Esophagus muscularis mucosa (tissue), 4 donors: Measurements from ENCODE around the gene P2RY11. TPM values are rescaled to one million over a fixed set of nuclear protein-coding genes. Genes with fewer than 3 reads are reported as not detected.

Experiments
- DNase-seq: peaks from one replicate; pipeline ENCODE4 v3.0.0-alpha.2; 2017; ENCODE audit errors: extremely low spot score
- H3K27ac ChIP-seq, 4 donors: fragments of 200-600 bp; sonication (generic); replicated peaks in 1 of 4; 1 replicate in 3 of 4; 2 replicates in 1 of 4; pipeline ENCODE4 v1.5.1; 2016 to 2019; ENCODE audit warnings: mild to moderate bottlenecking in 1 of 4
- H3K27me3 ChIP-seq, 4 donors: fragments of 200-600 bp; sonication (generic); one replicate each; pipeline versions ENCODE4 v1.5.1 to v1.6.0; 2016 to 2019
- H3K36me3 ChIP-seq, 4 donors: fragments of 200-600 bp; sonication (generic); one replicate each; pipeline ENCODE4 v1.5.1; 2016 to 2019
- H3K4me1 ChIP-seq, 4 donors: fragments of 200-600 bp; sonication (generic); one replicate each; pipeline ENCODE4 v1.5.1; 2016 to 2019
- H3K4me3 ChIP-seq, 4 donors: fragments of 200-600 bp; sonication (generic); 1 replicate in 2 of 4; 2 replicates in 2 of 4; pipeline ENCODE4 v1.5.1; 2016 to 2019; ENCODE audit warnings: mild to moderate bottlenecking in 4 of 4, moderate library complexity in 1 of 4
- H3K9me3 ChIP-seq, 4 donors: fragments of 200-600 bp; sonication (generic); 1 replicate in 3 of 4; 2 replicates in 1 of 4; pipeline ENCODE4 v1.5.1; 2016 to 2019
- CTCF ChIP-seq, 3 experiments: fragments of 200-600 bp in 2 of 3; fragments of 450-650 bp in 1 of 3; sonication (generic) in 2 of 3; IDR thresholded peaks; one replicate each; pipeline ENCODE4 v1.5.1; 2017 to 2019; ENCODE audit warnings: antibody characterized with exemption in 3 of 3, mild to moderate bottlenecking in 2 of 3, moderate library complexity in 1 of 3
- EP300 ChIP-seq: sonication (generic); formaldehyde crosslinking; IDR thresholded peaks from one replicate; pipeline ENCODE4 v1.6.1; 2017; ENCODE audit warnings: antibody characterized with exemption
- POLR2A ChIP-seq: fragments of 450-650 bp; IDR thresholded peaks from one replicate; pipeline ENCODE4 v1.6.1; 2017; ENCODE audit warnings: antibody characterized with exemption, moderate library complexity, mild to moderate bottlenecking, low read depth
- POLR2AphosphoS5 ChIP-seq, 2 donors: sonication (generic); formaldehyde crosslinking; IDR thresholded peaks; one replicate each; pipeline ENCODE4 v1.6.1; 2017; ENCODE audit warnings: antibody characterized with exemption in 2 of 2
- WGBS: methylation state at CpG from one replicate; pipeline ENCODE4 v1.1.5; 2018; 5-methylcytosine and 5-hydroxymethylcytosine counted together
- intact Hi-C: fragments of 100-400 bp; cut with DNase I; formaldehyde crosslinking; loops from one replicate; pipeline ENCODE4 v1.15.1; 2023
- total RNA-seq, 4 donors: library from RNA; depleted of rRNA; stranded (reverse); fragments of >200 nt; gene quantifications; one replicate each; pipeline versions ENCODE4 v1.1.0 to v1.2.1, GENCODE V29; 2016

Gene P2RY11
- total RNA-seq, 4 donors from 2014 or later, result 4.9 to 11.3 (median 8.5) TPM

GRCh38 chr19:10084803-10085202 is 26.7 kb upstream of the P2RY11 start:
- Histone ChIP-seq H3K27ac (no peak overlapping the region), H3K4me3 (no peak overlapping the region), H3K9me3 (no peaks in the 10 kb centered on the region), H3K36me3 (peaks cover 2 to 9% (median 9%) of the 10 kb centered on the region in 4 donors), H3K4me1 (peaks cover 0 to 18% (median 15%) of the 10 kb centered on the region in 4 donors), H3K27me3 (no peaks in the 10 kb centered on the region)
- 69% methylated on average over 3 of the region's 3 CpGs for WGBS
- intact Hi-C loops, result no loop called here
- no peak for DNase-seq
- TF ChIP-seq POLR2A (no peak), POLR2AphosphoS5 (IDR thresholded peaks at IDR 0.05) (no peak), CTCF (IDR thresholded peaks at IDR 0.05) (no peak), EP300 (no peak)

- TF ChIP-seq POLR2AphosphoS5 (IDR thresholded peaks at IDR 0.05) (peak; percentile 44 to 60), CTCF (IDR thresholded peaks at IDR 0.05) (no peak), EP300 (no peak), POLR2A (no peak)
These were observed 25.6 kb upstream of the P2RY11 start, which contains the start of gene SHFL for GRCh38 chr19:10085641-10086590. Gene SHFL (plus strand): TSS chr19:10086317. CDS start chr19:10086428, 111 bp downstream.

GRCh38 chr19:10086591-10087192 is 24.8 kb upstream of the P2RY11 start:
- H3K27me3 ChIP-seq, result no peaks in the 10 kb centered on the region
- H3K9me3 ChIP-seq, result no peaks in the 10 kb centered on the region
- intact Hi-C loops, result no loop called here
- DNase-seq, result no peak
- 11% methylated on average over 15 of the region's 43 CpGs for WGBS
- TF ChIP-seq EP300 (no peak), POLR2A (no peak), CTCF (IDR thresholded peaks at IDR 0.05) (no peak), POLR2AphosphoS5 (IDR thresholded peaks at IDR 0.05) (no peak)
- H3K4me3 ChIP-seq, result peak overlapping the region; percentile 86 to 97 (median 92)
- peak overlapping the region; percentile 87 to 90 (median 90) for H3K27ac ChIP-seq
- H3K36me3 ChIP-seq, result peaks cover 6 to 28% (median 23%) of the 10 kb centered on the region in 4 donors
- peaks cover 0 to 18% (median 15%) of the 10 kb centered on the region in 4 donors for H3K4me1 ChIP-seq

More at GRCh38 chr19:10085641-10086590, 25.6 kb upstream of the P2RY11 start, which contains the start of gene SHFL:
- intact Hi-C loops, result no loop called here
- H3K36me3 ChIP-seq, result peaks cover 6 to 20% (median 15%) of the 10 kb centered on the region in 4 donors
- DNase-seq, result no peak
- H3K27ac ChIP-seq, result peak within 1 kb of the TSS; percentile 87 to 90 (median 90)
- no peaks in the 10 kb centered on the region for H3K27me3 ChIP-seq
- H3K4me3 ChIP-seq, result peak within 1 kb of the TSS; percentile 86 to 97 (median 92)
- WGBS, result 13% methylated on average over 21 of the region's 81 CpGs
- no peaks in the 10 kb centered on the region for H3K9me3 ChIP-seq
- H3K4me1 ChIP-seq, result peaks cover 0 to 18% (median 15%) of the 10 kb centered on the region in 4 donors

GRCh38 chr19:10087296-10088061 is 24.0 kb upstream of the P2RY11 start:
- Histone ChIP-seq H3K4me3 (peak overlapping the region; percentile 86 to 97 (median 92)), H3K9me3 (no peaks in the 10 kb centered on the region), H3K36me3 (peaks cover 6 to 36% (median 30%) of the 10 kb centered on the region in 4 donors), H3K27me3 (no peaks in the 10 kb centered on the region), H3K4me1 (peaks cover 0 to 18% (median 15%) of the 10 kb centered on the region in 4 donors), H3K27ac (peak overlapping the region; percentile 87 to 90 (median 90))
- no peak for TF ChIP-seq EP300
- TF ChIP-seq POLR2A, result no peak
- TF ChIP-seq POLR2AphosphoS5 (IDR thresholded peaks at IDR 0.05), result no peak
- no peak for TF ChIP-seq CTCF (IDR thresholded peaks at IDR 0.05)
- no peak for DNase-seq
- intact Hi-C loops, result no loop called here
- WGBS, result 87% methylated on average over 18 of the region's 18 CpGs
